ENCODE measurements around the gene PDPN.

DNA sequence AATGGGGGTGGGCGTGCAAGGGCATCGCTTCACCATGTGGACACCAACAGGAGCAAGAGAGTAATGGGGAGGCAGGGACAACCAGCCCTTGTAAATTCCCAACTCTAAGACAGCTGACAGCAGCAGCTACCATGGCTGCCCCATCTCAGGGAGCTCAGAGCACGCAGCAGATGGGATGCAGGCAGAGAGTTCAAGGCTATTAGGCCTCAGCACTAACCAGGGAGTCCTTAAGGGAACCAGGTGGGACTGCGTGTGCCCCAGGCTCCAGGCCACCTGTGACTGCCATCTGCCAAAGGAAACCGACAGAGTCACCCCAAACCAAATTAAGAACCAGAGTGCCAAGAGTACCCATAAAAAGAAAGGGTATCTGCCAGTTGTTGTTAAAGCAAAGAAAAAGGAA is 82.7 kb downstream of the PDPN start:
- TF ChIP-seq ZNF571 (tag by site-specific recombination; IDR thresholded peaks at IDR 0.05), result no peak
- TF ChIP-seq BCL11B (tag by site-specific recombination; IDR thresholded peaks at IDR 0.05; ENCODE audit: low read depth), result no peak
- no peak for TF ChIP-seq ZBTB7A (tag by site-specific recombination; IDR thresholded peaks at IDR 0.05; ENCODE audit: low read depth)
- TF ChIP-seq KLF16 (tag by site-specific recombination; IDR thresholded peaks at IDR 0.05), result no peak
- TF ChIP-seq, protein P1, sequence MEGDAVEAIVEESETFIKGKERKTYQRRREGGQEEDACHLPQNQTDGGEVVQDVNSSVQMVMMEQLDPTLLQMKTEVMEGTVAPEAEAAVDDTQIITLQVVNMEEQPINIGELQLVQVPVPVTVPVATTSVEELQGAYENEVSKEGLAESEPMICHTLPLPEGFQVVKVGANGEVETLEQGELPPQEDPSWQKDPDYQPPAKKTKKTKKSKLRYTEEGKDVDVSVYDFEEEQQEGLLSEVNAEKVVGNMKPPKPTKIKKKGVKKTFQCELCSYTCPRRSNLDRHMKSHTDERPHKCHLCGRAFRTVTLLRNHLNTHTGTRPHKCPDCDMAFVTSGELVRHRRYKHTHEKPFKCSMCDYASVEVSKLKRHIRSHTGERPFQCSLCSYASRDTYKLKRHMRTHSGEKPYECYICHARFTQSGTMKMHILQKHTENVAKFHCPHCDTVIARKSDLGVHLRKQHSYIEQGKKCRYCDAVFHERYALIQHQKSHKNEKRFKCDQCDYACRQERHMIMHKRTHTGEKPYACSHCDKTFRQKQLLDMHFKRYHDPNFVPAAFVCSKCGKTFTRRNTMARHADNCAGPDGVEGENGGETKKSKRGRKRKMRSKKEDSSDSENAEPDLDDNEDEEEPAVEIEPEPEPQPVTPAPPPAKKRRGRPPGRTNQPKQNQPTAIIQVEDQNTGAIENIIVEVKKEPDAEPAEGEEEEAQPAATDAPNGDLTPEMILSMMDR (tag by site-specific recombination; IDR thresholded peaks at IDR 0.05), result no peak
- TF ChIP-seq ZNF121 (tag by site-specific recombination; IDR thresholded peaks at IDR 0.05), result no peak
- TF ChIP-seq, protein P2, sequence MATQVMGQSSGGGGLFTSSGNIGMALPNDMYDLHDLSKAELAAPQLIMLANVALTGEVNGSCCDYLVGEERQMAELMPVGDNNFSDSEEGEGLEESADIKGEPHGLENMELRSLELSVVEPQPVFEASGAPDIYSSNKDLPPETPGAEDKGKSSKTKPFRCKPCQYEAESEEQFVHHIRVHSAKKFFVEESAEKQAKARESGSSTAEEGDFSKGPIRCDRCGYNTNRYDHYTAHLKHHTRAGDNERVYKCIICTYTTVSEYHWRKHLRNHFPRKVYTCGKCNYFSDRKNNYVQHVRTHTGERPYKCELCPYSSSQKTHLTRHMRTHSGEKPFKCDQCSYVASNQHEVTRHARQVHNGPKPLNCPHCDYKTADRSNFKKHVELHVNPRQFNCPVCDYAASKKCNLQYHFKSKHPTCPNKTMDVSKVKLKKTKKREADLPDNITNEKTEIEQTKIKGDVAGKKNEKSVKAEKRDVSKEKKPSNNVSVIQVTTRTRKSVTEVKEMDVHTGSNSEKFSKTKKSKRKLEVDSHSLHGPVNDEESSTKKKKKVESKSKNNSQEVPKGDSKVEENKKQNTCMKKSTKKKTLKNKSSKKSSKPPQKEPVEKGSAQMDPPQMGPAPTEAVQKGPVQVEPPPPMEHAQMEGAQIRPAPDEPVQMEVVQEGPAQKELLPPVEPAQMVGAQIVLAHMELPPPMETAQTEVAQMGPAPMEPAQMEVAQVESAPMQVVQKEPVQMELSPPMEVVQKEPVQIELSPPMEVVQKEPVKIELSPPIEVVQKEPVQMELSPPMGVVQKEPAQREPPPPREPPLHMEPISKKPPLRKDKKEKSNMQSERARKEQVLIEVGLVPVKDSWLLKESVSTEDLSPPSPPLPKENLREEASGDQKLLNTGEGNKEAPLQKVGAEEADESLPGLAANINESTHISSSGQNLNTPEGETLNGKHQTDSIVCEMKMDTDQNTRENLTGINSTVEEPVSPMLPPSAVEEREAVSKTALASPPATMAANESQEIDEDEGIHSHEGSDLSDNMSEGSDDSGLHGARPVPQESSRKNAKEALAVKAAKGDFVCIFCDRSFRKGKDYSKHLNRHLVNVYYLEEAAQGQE (tag by site-specific recombination; IDR thresholded peaks at IDR 0.05), result no peak

All from HEK293 (cell line).